Subcutaneous adipose tissue (tissue), 4 donors: ENCODE measurements around the gene LRRC28. TPM values are rescaled to one million over a fixed set of nuclear protein-coding genes. Genes with fewer than 3 reads are reported as not detected.

ENCODE experiments used
- total RNA-seq, 4 donors: library from RNA; depleted of rRNA; stranded (reverse); fragments of >200 nt; gene quantifications; one replicate each; pipeline ENCODE4 v1.1.0, GENCODE V29; 2016
- TF ChIP-seq, protein P1 (sequence below): fragments of 450-650 bp; IDR thresholded peaks from one replicate; pipeline ENCODE4 v1.5.1; 2016; ENCODE audit warnings: low read depth, mild to moderate bottlenecking, control low read depth, antibody characterized with exemption, moderate library complexity

The LRRC28 gene
- total RNA-seq, 4 donors from 2014 or later, result 37.7 to 60.7 (median 45.8) TPM

DNA sequence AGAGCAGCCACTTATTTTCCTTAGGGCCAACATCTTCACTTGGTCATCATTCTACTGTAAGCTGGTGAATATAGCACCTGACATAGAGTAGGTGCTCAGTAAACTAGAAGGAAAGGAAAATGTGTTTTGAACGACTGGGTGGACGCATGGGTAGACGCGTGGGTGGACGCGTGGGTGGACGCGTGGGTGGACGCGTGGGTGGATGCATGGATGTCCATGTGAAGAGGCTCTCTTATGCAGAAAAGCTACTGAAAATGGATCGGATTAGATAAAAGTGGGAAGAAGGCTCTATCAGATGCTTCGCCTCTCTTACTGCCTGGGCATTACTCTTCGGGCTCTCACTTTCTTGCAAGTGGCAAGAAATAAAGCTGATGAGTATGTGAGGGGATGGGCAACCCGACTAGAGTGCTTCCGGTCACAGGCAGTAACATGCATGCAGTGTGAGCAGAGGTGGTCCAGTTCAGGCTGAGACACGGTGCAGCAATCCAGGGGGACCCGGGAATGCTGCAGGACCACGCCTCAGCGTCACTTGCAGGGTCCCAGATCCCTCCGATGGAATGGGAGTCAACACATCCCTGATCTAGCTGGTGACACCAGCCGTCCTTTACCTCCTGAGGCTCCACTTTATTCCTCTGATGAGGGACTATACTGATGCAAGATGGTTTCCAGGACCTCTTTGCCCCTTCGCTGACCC lies 176.5 kb downstream of the LRRC28 start:
- TF ChIP-seq, protein P1, sequence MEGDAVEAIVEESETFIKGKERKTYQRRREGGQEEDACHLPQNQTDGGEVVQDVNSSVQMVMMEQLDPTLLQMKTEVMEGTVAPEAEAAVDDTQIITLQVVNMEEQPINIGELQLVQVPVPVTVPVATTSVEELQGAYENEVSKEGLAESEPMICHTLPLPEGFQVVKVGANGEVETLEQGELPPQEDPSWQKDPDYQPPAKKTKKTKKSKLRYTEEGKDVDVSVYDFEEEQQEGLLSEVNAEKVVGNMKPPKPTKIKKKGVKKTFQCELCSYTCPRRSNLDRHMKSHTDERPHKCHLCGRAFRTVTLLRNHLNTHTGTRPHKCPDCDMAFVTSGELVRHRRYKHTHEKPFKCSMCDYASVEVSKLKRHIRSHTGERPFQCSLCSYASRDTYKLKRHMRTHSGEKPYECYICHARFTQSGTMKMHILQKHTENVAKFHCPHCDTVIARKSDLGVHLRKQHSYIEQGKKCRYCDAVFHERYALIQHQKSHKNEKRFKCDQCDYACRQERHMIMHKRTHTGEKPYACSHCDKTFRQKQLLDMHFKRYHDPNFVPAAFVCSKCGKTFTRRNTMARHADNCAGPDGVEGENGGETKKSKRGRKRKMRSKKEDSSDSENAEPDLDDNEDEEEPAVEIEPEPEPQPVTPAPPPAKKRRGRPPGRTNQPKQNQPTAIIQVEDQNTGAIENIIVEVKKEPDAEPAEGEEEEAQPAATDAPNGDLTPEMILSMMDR, result no peak

DNA sequence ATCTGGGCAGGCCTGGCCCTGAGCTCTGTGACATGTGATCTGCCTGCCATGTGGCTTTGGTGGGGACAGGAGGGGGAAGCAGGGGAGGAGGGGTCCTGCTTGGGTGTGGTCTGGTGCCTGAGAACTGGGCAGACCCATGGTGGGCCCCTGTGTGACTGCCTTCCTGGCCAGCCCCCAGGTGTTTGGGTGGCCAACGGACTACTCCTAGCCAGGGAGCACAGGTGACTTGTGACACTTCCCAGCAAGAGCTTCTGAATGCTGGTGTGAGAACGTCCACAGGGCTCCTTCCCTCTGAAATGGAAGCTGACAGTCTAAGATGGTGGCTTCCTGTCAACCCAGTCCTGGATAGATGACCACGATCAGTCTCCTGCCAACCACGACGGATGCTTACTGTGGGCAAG lies 178.4 kb downstream of the LRRC28 start:
- TF ChIP-seq, protein P1, result no peak

DNA sequence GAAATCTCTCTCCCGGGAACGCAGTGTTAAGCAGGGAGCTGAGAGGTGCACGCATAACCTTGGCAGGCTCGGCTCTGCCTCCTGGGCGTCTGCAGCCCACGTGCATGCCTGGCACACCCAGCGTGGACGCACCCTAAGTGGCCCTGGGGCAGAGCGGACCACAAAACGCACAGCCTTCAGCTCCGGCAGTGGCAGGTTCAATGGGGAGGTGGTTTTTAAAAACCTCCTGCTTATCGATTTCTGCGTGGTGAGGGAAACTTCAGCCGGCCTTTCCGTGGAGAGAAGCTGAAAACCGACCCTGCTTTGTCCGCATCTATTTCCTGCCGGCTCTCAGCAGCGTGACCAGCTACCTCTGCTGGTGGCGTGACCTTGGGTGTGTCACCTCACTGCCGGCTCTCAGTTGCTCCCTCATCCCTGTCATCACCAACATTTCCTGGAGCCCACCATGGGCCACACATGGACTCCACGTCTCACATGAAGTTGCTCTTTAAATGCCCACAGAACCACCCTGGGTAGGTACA lies 179.7 kb downstream of the LRRC28 start:
- TF ChIP-seq, protein P1, result no peak

DNA sequence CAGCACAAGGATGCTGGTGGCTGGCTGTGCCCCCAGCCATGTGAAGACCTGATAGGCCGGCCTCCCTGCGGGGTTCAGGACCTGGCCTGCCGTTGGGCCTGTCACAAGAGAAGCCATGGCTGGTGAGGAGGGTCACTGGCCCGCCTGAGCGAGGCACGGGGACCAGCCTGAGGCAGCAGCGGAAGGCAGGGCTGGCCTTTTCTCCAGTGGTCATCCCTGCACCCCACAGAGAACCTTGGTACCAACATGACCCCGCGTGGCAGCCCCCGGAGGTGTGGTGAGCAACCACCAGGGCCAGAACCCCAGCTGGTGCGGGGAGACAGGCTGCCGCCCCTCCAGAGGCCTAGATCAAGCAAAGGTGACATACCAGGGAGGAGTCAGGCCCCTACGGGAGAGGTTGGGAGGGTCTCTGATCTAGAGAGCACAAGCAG lies 180.4 kb downstream of the LRRC28 start:
- TF ChIP-seq, protein P1, result no peak

DNA sequence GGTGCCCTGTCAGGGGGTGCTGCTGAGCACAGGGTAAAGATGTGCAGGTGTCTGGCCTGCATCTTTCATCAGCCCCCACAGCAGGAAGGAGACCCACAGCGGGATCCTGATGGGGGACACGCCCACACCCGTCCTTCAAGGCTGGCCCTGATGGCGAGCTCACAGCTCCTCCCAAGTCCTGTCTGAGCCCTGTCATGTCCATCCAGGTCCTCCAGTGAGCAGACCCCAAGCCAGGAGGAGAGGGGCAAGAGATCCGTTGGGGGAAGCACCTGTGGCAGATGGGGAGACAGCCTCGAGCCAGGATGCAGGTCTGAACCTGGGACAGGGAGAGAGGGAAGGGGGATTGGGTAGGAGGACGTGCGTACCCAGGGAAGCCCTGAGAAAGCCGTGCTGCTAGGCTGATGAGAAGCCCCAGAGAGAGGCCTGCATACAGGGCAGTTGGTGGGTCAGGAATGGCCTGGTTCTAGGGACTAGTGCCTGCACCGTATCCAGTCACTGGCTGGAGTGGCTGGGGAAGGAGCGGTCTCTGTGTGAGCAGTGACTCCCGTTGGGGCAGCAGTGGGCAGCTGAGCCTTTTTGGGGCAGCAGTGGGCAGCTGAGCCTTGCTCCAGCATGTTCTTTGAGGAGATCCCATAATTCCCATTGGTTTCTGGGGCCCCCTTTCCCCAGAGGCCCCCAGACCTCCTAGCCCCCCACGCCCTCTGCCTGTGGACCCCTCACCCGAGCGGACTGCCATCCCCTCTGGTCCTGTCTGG lies 181.2 kb downstream of the LRRC28 start:
- TF ChIP-seq, protein P1, result no peak

DNA sequence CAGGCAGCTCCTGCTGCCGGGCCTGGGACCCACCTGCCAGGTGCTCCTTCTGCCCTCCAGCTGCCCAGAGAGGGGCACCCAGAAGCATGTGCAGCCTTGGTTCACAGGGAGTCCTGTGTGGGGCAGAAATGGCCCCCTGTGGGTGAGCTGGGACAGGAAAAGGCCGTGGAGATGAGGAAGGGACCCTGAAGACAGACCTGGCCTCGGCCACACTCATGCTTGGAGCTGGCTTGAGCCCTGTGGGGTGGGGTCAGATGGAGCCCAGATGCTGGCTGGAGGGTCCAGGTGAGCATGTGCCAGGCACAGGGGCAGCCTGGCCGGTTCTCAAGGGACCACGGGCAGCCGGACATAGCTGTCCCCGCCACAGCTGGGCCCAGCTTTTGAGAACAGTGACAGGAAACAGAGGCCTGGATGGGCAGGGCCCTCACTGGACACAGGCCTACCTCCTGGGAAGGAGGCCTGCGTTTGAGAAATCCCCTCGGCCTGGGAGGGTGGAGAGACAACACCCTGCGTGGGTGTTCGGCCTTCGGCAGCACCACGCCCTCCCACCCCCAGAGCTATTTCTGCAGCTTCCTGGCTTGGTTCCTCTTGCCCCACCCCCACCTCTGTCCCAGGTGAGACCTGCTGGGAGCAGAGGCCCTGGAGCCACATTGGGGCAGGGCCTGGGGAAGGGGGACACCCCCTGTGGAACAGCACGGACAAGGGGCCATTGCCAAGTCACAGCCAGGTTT lies 181.9 kb downstream of the LRRC28 start:
- TF ChIP-seq, protein P1, result no peak
